Diencephalon (tissue), 1 donor: Measurements from ENCODE around the gene SUMF1. TPM values are rescaled to one million over a fixed set of nuclear protein-coding genes. Genes with fewer than 3 reads are reported as not detected.

Source experiments
- total RNA-seq: library from RNA; depleted of rRNA; stranded (reverse); fragments of >200 nt; gene quantifications from one replicate; pipeline ENCODE4 v1.2.3, GENCODE V29; 2014

SUMF1 gene
- total RNA-seq: 31.4 TPM

GRCh38 chr3:4466741-4467521 lies at the start of gene SUMF1:
Gene SUMF1 (minus strand): TSS chr3:4467269. CDS start chr3:4467245, 24 bp downstream.

GRCh38 chr3:4493014-4493940 lies 26.2 kb upstream of the SUMF1 start, which contains the start of gene ITPR1:
Gene ITPR1 (plus strand): TSS chr3:4493348. CDS start chr3:4516492, 23,144 bp downstream.

Other genes starting within 250 kb of the SUMF1 start
- gene SETMAR, start 163.9 kb downstream of the SUMF1 start, total RNA-seq: 35.8 TPM
- 34.1 TPM for gene ITPR1, start 26.1 kb upstream of the SUMF1 start, total RNA-seq